Cardiac muscle cell (in vitro differentiated cells and primary cell): ENCODE results near the gene CPS1. TPM values are rescaled to one million over a fixed set of nuclear protein-coding genes. Genes with fewer than 3 reads are reported as not detected.

Source experiments
- DNase-seq, 2 donors: peaks; one replicate each; pipeline versions ENCODE4 v3.0.0 to v3.0.0-alpha.2; 2010 to 2017; ENCODE audit warnings: low read depth in 1 of 2, low spot score in 1 of 2
- H3K27ac ChIP-seq: fragments of 200-600 bp; sonication (generic); 2 replicates; pipeline ENCODE4 v1.5.1; 2016
- H3K27me3 ChIP-seq: fragments of 200-600 bp; sonication (generic); 2 replicates; pipeline ENCODE4 v1.6.0; 2016; ENCODE audit warnings: control low read depth
- H3K36me3 ChIP-seq: fragments of 200-600 bp; sonication (generic); 2 replicates; pipeline ENCODE4 v1.5.1; 2016; ENCODE audit warnings: control low read depth
- H3K4me1 ChIP-seq: fragments of 200-600 bp; sonication (generic); 2 replicates; pipeline ENCODE4 v1.8.1; 2017; ENCODE audit warnings: low read depth, mild to moderate bottlenecking, mixed run types
- H3K4me3 ChIP-seq: fragments of 200-600 bp; sonication (generic); 2 replicates; pipeline ENCODE4 v1.5.1; 2016; ENCODE audit warnings: mild to moderate bottlenecking
- H3K9me3 ChIP-seq: fragments of 200-600 bp; sonication (generic); 2 replicates; pipeline ENCODE4 v1.5.1; 2017; ENCODE audit warnings: low read depth, mild to moderate bottlenecking, control low read depth
- polyA plus RNA-seq: library from polyadenylated mRNA; unstranded; fragments of >200 nt; fragmentation: Nextera tagmentation; extraction: Ambion mirVana; gene quantifications from 2 replicates; pipeline ENCODE4 v1.2.1, GENCODE V29; 2016
- total RNA-seq: library from RNA; depleted of rRNA; stranded (reverse); fragments of >200 nt; gene quantifications from 2 replicates; pipeline ENCODE4 v1.2.3, GENCODE V29; 2016
- TF ChIP-seq, protein P1 (sequence below): IDR thresholded peaks from 2 replicates; pipeline ENCODE4 v1.5.1; 2012; ENCODE audit warnings: low read depth, mild to moderate bottlenecking, low read length

The CPS1 gene
- total and polyA plus RNA-seq, 2 experiments from 2014 or later: 172 to 193 TPM

DNA sequence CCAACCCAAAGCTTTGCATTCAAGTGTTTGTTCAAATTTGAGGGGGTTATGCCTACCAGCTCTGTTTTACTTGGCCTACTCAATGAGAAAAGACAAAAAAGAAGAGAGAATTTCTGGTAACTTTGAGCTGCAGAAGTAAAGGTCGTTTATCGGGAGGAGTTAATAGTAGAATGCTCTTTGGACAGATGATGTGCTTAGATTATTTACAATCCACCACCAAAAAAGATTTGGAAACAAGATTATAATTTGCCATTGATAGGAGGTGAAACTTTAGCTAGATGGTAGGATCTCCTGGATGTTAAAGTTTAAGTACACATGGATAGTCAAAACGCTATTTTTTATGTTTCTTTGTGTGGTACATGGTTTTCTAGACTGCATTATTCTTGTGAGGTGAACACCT is 24.9 kb upstream of the CPS1 start:
- no peaks in the 10 kb centered on the region for H3K27me3 ChIP-seq
- H3K4me1 ChIP-seq: no peaks in the 10 kb centered on the region
- H3K36me3 ChIP-seq: no peaks in the 10 kb centered on the region
- TF ChIP-seq, protein P1, sequence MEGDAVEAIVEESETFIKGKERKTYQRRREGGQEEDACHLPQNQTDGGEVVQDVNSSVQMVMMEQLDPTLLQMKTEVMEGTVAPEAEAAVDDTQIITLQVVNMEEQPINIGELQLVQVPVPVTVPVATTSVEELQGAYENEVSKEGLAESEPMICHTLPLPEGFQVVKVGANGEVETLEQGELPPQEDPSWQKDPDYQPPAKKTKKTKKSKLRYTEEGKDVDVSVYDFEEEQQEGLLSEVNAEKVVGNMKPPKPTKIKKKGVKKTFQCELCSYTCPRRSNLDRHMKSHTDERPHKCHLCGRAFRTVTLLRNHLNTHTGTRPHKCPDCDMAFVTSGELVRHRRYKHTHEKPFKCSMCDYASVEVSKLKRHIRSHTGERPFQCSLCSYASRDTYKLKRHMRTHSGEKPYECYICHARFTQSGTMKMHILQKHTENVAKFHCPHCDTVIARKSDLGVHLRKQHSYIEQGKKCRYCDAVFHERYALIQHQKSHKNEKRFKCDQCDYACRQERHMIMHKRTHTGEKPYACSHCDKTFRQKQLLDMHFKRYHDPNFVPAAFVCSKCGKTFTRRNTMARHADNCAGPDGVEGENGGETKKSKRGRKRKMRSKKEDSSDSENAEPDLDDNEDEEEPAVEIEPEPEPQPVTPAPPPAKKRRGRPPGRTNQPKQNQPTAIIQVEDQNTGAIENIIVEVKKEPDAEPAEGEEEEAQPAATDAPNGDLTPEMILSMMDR: no peak
- no peak overlapping the region for H3K4me3 ChIP-seq
- no peak overlapping the region for H3K27ac ChIP-seq
- no peak for DNase-seq
- H3K9me3 ChIP-seq: no peaks in the 10 kb centered on the region

DNA sequence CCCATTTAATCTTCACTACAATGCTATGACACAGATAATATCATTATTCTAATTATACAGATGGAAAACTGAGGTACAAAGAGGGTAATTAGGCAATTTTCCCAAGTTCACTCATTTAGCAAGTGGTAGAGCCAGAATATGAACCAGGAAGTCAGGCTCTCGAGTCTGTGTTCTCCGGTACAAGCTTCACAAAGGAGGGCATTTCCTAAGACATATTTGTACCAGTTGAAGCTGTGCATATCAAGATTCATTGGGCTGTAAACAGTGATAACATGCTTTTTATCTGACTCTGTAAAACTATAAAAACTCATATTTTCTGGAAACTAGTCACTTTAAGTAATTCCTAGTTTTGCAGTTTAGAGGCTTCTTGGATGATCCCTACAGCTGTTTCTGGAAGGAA is 23.0 kb upstream of the CPS1 start:
- H3K4me1 ChIP-seq: no peaks in the 10 kb centered on the region
- no peak overlapping the region for H3K27ac ChIP-seq
- DNase-seq: no peak
- H3K27me3 ChIP-seq: no peaks in the 10 kb centered on the region
- H3K4me3 ChIP-seq: no peak overlapping the region
- H3K36me3 ChIP-seq: no peaks in the 10 kb centered on the region
- no peaks in the 10 kb centered on the region for H3K9me3 ChIP-seq
- TF ChIP-seq, protein P1: no peak

DNA sequence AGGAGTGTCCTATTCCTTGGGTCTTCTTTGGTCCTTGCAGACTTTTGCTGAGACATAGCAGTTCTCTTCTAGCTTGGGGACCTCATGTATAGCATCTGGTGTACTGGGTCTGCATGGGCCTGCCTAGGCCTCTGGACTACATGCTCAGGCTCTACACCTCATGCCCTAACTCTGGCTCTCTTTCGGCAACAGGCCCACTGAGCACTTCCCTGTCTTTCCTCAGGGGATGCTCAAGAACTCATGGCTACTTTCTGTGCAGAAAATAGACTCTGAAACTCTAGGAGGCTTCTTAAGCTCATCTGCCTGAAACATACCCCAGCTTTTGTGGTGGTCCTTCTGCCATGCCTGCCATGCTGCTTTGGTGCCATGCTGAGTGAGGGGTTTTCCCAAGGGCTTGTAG is 21.5 kb upstream of the CPS1 start:
- TF ChIP-seq, protein P1: no peak
- H3K36me3 ChIP-seq: no peaks in the 10 kb centered on the region
- DNase-seq: no peak
- no peaks in the 10 kb centered on the region for H3K27me3 ChIP-seq
- H3K27ac ChIP-seq: no peak overlapping the region
- H3K9me3 ChIP-seq: no peaks in the 10 kb centered on the region
- no peaks in the 10 kb centered on the region for H3K4me1 ChIP-seq
- H3K4me3 ChIP-seq: no peak overlapping the region

DNA sequence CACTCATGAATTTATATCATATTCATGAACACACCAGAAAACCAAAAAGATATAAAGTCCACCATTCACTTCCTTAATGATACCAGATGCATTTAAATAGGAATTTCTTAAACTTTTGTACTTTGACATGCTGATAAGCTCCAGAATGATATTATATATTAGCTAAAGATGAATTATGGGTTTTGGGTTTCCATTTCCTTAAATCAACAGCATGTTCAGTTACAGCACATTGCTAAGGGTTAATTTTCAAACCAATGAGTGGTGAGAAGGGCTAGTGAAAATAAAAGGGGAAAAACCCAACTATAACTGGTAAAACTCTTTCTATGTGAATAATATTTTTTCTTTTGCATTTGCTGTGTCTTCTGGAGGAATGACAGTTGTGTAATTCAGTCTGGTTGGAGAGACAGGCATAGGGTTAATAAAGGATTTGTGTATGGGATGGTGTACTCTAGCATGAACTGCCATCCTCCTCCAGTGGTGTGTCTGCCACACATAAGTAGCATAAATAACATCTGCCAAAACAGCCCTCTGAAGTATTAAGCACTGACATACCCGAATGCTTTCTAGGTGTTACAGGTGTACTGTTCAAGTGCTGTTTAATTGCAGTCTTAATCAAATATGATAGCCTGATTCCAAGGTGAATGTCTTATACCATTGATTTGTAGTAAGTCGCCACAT is 19.3 kb upstream of the CPS1 start:
- no peak for DNase-seq
- no peak overlapping the region for H3K27ac ChIP-seq
- H3K4me1 ChIP-seq: no peaks in the 10 kb centered on the region
- no peaks in the 10 kb centered on the region for H3K36me3 ChIP-seq
- no peaks in the 10 kb centered on the region for H3K9me3 ChIP-seq
- no peaks in the 10 kb centered on the region for H3K27me3 ChIP-seq
- TF ChIP-seq, protein P1: no peak
- H3K4me3 ChIP-seq: no peak overlapping the region

DNA sequence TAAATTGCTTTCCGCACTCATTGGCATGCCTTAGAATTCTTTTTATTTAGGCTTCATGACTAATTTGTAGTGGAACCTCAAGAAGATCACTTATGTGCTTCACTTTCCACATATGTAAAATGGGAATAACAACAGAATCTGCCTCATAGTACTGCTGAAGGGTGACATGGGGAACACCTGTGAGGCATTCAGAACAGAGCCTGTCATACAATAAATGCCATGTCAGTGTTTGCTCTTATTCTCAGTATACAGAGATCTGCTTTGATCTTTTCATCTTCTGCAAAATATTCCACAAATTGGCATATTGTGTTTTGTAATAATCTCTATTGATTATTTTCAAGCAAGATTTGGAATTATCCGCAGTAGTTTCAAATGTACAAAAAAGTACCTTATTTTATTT is 17.4 kb upstream of the CPS1 start:
- Histone ChIP-seq H3K27ac (no peak overlapping the region), H3K4me1 (no peaks in the 10 kb centered on the region), H3K36me3 (no peaks in the 10 kb centered on the region), H3K9me3 (no peaks in the 10 kb centered on the region), H3K4me3 (no peak overlapping the region), H3K27me3 (no peaks in the 10 kb centered on the region)
- DNase-seq: no peak
- TF ChIP-seq, protein P1: no peak
